ENCODE measurements around the gene PPP2R3B. TPM values are rescaled to one million over a fixed set of nuclear protein-coding genes. Genes with fewer than 3 reads are reported as not detected.

Gene PPP2R3B
- total RNA-seq, 1 experiment from 2014 or later, result 19.1 TPM

GRCh38 chrX:334331-334891 is 52.3 kb downstream of the PPP2R3B start (continued):
- no peak for TF ChIP-seq ZBTB33 (IDR thresholded peaks at IDR 0.05; ENCODE audit: extremely low read depth, insufficient replicate concordance, low read length)
- no peak for TF ChIP-seq ATF3 (IDR thresholded peaks at IDR 0.05)

- no peaks in the 10 kb centered on the region for H3K27me3 ChIP-seq (ENCODE audit: insufficient read depth, low read length)
- H3K27ac ChIP-seq (ENCODE audit: low read depth, low read length), result no peak overlapping the region
- no peaks in the 10 kb centered on the region for H3K9me3 ChIP-seq (ENCODE audit: control insufficient read depth in 1 of 2, insufficient read depth in 1 of 2, low read depth in 1 of 2, low read length in 2 of 2)
- no peak overlapping the region for H3K4me2 ChIP-seq (ENCODE audit: low read length)
- H3K9me2 ChIP-seq (ENCODE audit: insufficient read depth), result no peaks in the 10 kb centered on the region
- no peaks in the 10 kb centered on the region for H4K20me1 ChIP-seq (ENCODE audit: insufficient read depth)
- CTCF ChIA-PET, result no interaction called here
- DNase-seq (ENCODE audit: low read depth, low spot score) (no peak), ATAC-seq (no peak)
- no peaks in the 10 kb centered on the region for H3K36me3 ChIP-seq (ENCODE audit: control insufficient read depth in 1 of 2, insufficient read depth in 2 of 2, low read length in 2 of 2)
- POLR2A ChIA-PET, result no interaction called here
- H2AFZ ChIP-seq (ENCODE audit: low read depth, low read length, poor library complexity, severe bottlenecking), result no peak overlapping the region
- H3K4me3 ChIP-seq (replicated peaks in 1 of 2; ENCODE audit: low read depth in 1 of 2, low read length in 2 of 2), result no peak overlapping the region
- H3K9ac ChIP-seq (ENCODE audit: low read length), result no peak overlapping the region
- no peaks in the 10 kb centered on the region for H3K79me2 ChIP-seq (ENCODE audit: insufficient read depth, low read length)
- H3K4me1 ChIP-seq (ENCODE audit: control insufficient read depth in 1 of 2, insufficient read depth in 2 of 2, low read length in 2 of 2), result peaks cover 5 to 13% of the 10 kb centered on the region in 2 experiments; a peak in 2 of 4 replicates
- intact Hi-C loops (cut with micrococcal nuclease), result no loop called here
- RAD21 ChIA-PET (ENCODE audit: low non-redundant PET in 1 of 2, low total read pairs in 2 of 2, uncharacterized antibody in 2 of 2, unreplicated experiment in 2 of 2), result no interaction called here
- no TSS peak for BruUV-seq (replicated peaks)
- TF ChIP-seq CTCF (IDR thresholded peaks at IDR 0.05 in 2 of 3, conservative IDR thresholded peaks at IDR 0.05 in 1 of 3; ENCODE audit: borderline replicate concordance in 1 of 3, insufficient read depth in 1 of 3, low read depth in 2 of 3, low read length in 2 of 3) (no peak), YY1 (IDR thresholded peaks at IDR 0.05; ENCODE audit: extremely low read depth, insufficient replicate concordance, low read depth, low read length) (no peak), REST (IDR thresholded peaks at IDR 0.05; ENCODE audit: low read depth) (no peak), ZFX (IDR thresholded peaks at IDR 0.05) (no peak), EZH2phosphoT487 (IDR thresholded peaks at IDR 0.05; ENCODE audit: borderline replicate concordance) (no peak), EGR1 (IDR thresholded peaks at IDR 0.05; ENCODE audit: low read depth) (no peak), SRF (IDR thresholded peaks at IDR 0.05; ENCODE audit: low read depth) (no peak), SIN3A (IDR thresholded peaks at IDR 0.05; ENCODE audit: low read depth) (no peak), POLR2AphosphoS5 (IDR thresholded peaks at IDR 0.05; ENCODE audit: low read depth, low read length) (no peak), MAX (IDR thresholded peaks at IDR 0.05) (no peak), ZBTB33 (IDR thresholded peaks at IDR 0.05; ENCODE audit: extremely low read depth, insufficient replicate concordance, low read length) (no peak)
Measured at GRCh38 chrX:333611-334311, 52.9 kb downstream of the PPP2R3B start.

Measured in HCT116 (cell line).